Stimulated activated CD8-positive, alpha-beta memory T cell treated with anti-CD3 and anti-CD28 coated beads, Interleukin-2, amount 100 ng/mL, for 48 hours (primary cell): ENCODE measurements around the gene LCE3B.
"Not testable (repeated sequence)": the region's sequence is repeated elsewhere in the genome, so short reads cannot be mapped to it uniquely, and the experiment has no call there.

Experiments used
- DNase-seq, 2 donors: peaks; one replicate each; pipeline ENCODE4 v3.0.0-alpha.2; 2020; ENCODE audit warnings: low read depth in 2 of 2

The LCE3B gene, protein sequence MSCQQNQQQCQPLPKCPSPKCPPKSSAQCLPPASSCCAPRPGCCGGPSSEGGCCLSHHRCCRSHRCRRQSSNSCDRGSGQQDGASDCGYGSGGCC

DNA sequence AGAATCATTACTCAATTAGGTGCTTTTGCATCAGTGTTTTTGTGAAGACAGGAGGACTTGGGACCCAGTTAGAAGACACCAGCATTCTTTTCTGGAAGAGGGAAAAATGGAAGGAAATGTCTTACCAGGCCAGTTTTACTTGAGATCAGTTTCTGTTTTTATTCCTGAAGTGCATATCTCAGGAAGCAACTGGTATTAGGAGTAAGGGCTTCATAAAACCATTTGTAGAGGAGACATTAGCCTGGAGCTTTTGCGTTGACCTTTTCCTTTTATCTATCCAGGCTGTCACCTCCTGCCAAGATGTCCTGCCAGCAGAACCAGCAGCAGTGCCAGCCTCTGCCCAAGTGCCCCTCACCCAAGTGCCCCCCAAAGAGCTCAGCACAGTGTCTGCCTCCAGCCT, at the start of gene LCE3B:
Gene LCE3B (plus strand): TSS at position 301 of the 400 bp plus-strand sequence. CDS start 0 bp downstream, at position 301.
- no peak for DNase-seq

DNA sequence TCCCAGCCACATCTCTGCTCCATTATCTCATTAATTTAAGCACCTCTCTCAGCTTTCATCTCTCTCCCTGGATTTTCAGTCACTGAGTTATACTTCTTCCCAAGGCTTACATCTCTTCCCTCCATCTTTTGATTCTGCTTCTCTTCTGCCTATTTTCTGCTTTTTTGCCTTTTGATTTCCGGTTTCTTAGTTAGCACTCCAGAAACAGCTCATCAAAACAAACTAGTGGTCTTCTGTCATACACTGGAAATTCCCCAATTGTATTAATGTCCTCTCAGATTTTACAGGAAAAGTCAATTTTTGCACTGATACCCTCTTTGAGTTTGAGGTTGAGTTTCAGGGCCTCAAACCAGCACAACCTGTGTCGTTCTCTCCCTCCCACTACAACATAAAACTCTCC, 48.5 kb upstream of the LCE3B start:
- no peak for DNase-seq

DNA sequence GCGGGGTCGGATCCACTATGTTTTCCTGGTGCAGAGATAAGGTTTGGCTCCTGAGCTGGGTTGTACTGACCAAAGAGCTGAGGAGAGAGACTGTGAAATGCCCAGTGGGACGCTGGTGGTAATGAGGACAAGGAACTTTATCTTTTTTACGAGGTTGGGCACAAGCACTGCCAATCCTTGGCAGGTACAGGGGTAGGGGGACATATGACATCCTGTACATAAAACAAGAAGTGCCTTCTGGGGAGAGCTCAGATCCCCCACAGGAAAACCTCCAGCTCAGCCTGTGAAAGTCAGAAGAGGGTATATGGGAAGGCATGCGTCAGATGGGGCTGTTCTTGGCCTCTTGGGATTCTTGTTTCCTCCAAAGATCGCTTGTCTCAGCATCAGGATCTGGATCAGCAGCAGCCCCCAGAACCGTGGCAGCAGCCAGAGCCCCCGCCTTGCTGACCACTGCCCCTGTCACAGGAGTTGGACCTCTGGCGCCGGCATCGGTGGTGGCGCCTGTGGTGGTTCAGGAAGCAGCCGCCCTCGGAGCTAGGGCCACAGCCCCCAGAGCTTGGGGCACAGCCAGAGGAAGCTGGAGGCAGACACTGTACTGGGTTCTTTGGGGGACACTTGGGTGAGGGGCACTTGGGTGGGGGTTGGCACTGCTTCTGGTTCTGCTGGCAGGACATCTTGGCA, 47.9 kb upstream of the LCE3B start:
- DNase-seq: no peak

DNA sequence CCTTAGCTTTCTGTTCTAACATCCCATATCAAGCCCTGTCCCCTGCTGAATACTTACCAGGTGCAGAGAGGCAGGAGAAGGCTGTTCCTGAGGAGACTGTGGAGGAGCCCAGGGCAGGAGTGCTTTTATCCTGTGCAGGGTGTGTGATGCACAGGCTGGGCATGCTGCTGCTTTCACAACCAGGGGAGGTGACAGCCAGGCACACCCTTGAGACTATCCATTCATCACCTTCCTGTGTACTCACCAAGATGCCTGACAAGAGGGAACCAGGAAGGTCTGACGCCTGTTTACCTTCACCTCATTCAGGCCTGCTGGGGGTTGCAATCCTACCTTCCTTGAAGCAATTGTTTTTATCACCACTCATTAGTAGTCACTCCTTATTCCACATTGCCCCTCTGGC, 46.9 kb upstream of the LCE3B start, which contains the start of gene LCE3E:
Gene LCE3E (minus strand): TSS at position 100 of the 400 bp plus-strand sequence. CDS start 572 bp downstream, outside the sequence.
- DNase-seq: no peak

DNA sequence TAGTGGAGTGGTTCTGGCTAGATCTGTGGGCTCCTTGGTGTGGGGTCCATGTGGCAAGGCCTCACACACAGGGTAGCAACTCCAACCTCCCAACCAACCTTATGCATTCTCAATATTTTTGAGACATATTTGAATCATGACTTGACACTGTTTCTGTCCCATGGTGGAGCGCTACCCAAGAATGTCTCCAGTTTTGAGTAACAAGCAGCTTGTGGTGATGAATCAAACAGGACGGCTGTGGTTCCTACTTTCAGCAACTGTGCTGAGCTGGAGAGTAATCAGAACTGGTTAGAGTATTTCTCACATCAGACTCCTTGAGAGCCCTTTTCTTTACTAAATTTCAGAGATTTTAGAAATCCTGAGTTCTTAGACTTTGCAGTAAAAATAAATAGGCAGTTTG, 36.4 kb upstream of the LCE3B start:
- peak in 1 of 2 donors; percentile 6 for DNase-seq

DNA sequence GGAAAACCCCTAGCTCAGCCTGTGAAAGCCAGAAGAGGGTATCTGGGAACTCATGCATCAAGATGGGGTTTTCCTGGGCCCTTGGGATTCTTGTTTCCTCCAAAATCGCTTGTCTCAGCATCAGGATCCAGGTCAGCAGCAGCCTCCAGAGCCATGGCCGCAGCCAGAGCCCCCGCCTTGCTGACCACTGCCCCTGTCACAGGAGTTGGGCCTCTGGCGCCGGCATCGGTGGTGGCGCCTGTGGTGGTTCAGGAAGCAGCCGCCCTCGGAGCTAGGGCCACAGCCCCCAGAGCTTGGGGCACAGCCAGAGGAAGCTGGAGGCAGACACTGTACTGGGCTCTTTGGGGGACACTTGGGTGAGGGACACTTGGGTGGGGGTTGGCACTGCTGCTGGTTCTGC, 34.1 kb upstream of the LCE3B start:
- DNase-seq: not testable (repeated sequence)

DNA sequence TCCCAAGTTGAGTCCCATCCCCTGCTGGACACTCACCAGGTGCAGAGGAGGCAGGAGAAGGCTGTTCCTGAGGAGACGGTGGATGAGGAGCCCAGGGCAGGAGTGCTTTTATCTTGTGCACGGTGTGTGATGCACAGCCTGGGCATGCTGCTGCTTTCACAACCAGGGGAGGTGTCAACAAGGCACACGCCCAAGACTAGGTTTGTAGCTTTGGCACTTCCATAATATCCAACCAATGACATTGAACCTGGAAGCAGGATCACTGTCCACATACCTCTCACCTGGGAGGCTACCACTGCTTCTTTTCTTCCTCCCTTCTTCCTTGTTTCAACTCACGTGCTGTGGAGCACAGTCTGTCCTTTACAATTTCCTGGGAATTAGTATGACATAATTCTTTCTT, 33.2 kb upstream of the LCE3B start, which contains the start of gene LCE3D:
Gene LCE3D (minus strand): TSS at position 84 of the 400 bp plus-strand sequence. CDS start 580 bp downstream, outside the sequence.
- DNase-seq: no peak

DNA sequence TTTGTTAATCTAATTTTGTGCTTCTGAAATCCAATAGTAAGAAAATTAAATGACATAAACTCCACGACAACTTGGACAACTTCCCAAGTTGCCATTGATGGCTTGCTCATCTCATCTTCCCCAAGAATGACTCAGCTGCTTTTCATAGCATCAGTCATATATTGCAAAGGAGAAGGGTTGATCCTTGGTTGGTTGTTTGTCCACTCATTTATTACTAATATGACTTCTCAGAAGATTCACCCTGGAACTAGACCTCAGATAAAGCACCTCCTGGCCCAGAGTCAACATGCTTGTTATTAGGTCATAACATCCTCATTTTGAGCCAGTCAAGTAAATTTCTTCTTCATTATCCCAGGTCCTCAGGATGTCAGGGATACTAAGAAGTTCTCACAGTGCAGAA, 31.0 kb upstream of the LCE3B start:
- DNase-seq: no peak

DNA sequence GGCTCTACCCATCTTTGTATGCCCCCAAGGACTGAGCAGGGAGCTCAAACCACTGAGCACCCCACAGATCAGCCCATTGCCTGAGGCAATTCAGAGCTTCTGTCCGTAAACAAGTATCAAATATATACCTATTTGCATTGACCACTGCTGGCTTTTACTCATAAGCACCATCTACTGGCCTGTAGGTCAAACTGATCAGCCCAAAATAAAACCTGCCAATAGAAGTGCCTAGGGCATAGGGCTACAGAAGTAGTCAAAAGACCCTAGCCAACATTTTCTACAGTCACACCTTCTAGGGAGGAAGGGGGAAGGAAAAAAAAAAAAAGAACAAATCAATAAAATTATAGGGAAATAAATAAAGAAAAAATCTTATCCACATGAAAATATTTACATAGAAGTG, 28.0 kb upstream of the LCE3B start:
- DNase-seq: no peak

DNA sequence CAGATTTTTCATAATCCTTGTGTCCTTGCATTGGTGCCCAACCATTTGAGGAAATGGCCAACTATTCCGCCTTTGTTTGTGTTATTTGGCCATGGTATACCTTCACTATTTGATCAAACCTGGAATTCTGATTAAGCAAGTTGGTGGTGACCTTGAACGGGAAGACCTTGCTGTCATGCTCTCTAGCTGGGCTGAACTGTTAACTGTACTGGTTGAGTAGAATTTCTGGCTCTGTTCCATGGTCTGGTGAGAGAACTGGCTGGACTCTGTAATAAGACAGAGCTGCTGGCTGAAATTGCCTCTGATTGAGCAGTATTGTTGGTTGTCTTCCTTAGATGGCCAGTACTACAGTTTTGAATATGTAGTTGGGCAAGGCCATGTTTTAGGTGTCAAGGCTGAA, 16.6 kb upstream of the LCE3B start:
- DNase-seq: no peak

DNA sequence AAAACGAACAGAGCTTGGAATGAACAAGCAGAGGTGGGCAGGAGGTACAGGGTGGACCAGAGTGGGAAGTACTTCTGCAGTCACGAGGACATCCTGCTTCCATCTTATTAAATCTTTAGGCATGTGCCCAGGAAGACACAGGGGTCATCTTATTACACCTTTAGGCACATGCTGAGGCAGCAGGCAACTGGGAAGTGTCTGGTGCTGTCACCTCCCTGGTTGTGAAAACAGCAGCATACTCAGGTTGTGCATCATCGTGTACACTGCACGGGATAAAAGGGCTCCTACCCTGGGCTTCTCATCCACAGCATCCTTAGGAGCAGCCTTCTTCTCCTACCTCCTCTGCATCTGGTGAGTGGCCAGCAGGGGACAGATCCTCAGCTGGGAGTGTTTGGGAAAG, 13.7 kb upstream of the LCE3B start, which contains the start of gene LCE3C:
Gene LCE3C (plus strand): TSS at position 301 of the 400 bp plus-strand sequence. CDS start 498 bp downstream, outside the sequence.
- no peak for DNase-seq

DNA sequence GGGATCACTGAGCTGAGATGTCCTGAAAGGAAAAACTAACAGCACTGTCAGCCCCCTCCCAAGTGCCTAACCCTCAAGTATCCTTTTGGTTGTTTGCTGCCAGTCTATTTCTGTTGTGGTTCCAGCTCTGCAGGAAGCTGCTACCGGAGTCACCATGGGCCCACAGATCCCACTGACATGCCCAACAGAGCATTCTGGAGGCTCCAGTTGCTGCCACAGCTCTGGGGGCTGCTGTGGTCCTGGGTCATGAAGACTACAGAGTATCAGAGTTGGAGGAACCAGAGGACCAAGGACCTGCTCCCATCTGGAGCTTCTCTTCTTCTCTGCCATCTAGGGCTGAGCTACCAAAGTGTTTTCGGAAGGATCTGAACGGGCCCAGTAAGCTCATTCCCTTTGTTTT, 8.4 kb downstream of the LCE3B start:
- DNase-seq: no peak

DNA sequence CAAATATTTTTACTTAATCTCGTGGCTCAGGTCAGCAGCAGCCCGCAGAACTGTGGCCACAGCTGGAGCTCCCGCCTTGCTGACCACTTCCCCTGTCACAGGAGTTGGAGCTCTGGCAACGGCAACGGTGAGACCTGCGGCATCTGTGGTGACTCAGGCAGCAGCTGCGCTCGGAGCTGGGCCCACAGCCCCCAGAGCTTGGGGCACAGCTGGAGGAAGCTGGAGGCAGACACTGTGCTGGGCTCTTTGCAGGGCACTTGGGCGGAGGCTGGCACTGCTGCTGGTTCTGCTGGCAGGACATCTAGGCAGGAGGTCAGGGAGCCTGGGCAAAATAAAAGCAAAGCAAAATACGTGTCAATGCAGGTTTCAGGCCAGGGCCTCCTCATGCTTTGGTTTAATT, 9.2 kb downstream of the LCE3B start, which contains the start of gene LCE3A:
Gene LCE3A (minus strand): TSS at position 301 of the 400 bp plus-strand sequence. CDS start 0 bp downstream, at position 301.
- no peak for DNase-seq

DNA sequence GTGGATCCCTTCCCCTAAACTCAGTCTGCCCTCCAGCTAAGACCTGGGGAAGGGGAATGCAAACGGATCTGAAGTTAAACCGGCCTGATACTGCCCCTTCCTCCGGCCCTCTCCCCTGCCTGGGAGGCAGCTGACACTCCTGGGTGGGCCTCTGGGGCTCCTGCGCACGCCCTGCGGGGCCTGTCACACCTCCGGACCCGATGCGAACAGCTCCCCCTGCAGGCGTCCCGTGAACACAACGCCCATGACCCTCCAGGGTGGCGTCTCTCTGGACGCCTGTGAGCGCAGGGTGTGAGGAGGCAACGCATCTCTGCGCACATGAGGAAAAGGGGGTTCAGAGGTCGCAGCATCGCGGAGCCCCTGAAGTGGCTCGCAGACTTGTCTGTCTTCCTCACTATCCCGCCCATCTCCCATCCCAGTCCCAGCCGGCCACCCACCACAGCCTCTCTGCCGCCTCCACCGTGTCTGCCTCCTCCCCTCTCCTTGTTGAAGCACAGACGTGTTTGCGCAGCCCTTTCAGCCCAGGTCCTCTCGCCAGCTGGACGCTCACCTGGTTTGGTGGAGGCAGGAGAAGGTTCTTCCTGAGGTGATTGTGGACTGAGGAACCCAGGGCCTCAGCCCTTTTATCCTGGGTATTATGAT, 9.7 kb downstream of the LCE3B start:
- peak; percentile 5 to 32 for DNase-seq

DNA sequence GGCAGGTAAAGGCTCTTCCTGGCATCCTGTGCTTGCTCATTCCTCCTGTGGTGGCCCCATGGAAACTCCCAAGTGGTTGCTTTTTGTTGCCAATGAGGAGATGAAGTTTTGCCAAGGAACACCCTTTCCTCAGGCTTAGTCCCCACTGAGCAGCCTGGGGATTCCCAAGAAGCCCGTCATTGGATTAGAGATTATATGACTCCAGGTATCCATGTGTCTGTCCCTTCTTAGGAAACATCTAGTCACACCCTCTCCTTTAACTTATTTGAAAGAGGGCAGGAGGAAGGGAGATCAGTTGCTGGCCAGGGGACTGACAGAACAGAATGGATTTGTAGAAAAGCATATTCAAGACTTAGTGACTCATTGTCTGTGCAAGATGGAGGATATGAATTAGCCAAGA, 13.1 kb downstream of the LCE3B start:
- DNase-seq: no peak

DNA sequence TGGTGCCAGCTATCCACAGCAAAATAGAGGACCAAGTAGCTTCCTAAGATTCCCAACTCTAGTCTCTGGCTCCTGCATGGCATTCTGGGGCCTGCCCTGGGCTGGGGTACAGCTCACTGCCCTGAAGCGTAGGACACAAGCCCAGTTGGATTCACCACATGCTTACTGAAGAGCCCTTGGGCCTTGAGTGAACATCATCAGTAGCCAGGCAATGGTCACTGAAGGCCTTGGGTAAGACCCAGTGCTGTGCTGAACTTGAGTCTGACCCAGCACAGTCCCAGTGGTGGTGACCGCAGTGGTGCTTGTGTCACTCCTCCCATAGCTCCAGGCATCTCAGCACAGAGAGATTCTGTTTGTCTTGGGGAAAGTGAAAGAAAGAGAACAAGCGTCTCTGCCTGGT, 17.0 kb downstream of the LCE3B start:
- DNase-seq: no peak

DNA sequence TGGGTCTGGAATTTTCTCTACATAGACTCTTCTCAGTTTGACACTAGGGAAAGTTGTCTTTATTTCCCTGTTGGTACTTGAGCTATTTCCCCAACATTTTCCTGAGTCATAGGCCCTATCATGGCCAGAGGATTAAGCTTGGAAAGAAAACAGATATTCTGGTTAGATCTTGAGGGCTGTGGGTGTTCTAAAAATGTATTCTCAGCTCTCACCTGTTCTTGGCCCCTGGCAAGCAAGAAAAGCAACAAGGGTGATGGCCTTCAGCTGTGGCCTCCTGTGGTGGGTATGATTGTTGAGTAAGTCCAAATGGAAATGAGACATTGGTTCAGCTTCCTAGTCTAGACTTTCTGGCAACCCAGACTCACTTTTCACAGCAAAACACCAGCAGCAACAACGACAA, 26.7 kb downstream of the LCE3B start:
- DNase-seq: no peak

DNA sequence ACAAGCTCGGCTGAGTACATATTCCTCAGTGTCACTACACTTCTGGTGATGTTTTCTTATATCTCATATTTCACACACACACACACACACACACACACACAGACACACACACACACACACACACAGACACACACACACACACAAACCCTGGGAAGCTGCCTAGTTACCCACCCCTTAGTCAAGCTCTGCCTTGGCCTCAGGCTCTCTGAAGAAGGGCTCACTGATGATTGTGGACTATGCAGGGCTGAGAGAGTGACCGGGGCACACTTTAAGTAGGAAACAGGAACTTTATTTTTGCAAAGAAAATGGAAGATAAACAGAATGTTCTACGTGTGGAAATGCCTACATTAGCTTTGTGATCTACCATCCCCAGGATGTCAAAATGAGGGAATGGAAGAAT, 30.3 kb downstream of the LCE3B start:
- DNase-seq: no peak

DNA sequence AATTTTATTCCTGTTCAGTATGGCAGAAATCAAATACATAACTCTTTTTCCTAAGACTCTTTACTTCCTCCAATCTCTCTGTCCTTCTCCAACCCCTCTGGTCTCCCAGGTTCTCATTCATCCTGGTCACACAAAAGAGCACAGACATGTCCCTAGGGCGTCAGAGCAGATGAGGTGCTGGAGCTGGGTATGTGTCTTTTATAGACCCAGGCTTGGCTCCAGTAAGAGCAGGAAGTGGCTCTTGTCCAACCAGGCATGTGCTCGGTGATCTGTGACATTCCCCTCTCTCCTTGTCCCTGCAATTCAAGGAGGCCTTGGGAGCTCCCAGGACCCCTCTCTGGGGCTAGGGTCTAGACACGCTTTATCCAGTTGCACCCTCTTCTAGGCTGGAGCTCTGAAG, 31.5 kb downstream of the LCE3B start:
- DNase-seq: no peak

DNA sequence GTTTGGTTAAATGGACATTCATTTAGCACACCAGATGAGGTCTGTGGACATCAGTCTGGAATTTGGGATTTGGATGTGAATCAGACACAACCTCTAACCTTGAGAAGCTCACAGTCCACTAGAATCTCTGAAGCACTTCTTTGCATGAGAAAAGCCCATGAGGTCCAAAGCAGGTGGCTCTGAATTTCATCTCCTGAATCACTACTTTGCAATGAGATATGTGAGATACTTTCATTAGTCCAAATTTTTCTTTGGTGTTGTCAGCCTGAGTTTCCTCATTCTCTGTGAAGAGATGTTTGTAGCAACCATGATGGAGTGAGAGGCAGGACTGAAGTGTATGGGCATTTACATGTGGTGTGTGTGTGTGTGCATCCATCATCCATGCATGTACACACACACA, 33.0 kb downstream of the LCE3B start:
- DNase-seq: no peak

DNA sequence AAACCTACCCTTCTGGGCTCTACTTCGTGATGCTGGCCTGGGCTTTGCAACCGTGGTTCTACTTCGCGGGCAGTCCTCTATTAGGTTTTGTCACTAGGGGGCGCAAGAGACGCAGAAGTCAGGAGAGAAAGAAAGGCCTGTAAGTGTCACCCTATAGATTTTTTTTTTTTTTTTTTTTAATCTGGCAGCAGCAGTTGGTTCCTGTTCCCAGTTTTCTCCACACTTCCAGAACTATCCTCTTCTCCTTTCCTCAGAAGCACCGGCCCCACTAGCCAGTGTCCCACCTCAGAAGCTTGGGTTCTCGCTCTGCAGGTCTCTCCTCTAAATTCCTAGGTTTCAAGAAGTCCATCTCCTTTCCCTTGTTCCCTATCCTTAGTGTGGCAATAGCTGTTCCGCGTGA, 40.5 kb downstream of the LCE3B start:
- peak; percentile 26 to 42 for DNase-seq

DNA sequence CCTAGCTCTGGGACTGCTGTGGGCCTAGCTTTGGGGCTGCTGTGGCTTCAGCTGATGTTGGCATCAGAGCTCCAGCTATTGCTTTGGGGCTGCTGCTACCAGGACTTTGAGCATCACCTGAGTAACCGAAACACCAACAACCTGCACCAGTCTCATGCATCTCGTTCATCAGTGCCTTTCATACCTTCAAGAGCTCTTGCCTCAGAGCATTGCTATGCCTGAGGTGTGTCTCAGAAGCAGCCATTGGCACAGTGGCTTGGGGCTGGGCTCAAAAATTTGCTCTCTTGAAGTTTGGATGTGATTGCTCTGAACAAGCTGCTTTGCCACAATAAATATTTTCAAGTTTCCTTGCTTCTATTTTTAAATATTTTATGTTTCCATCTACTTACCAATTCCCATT, 42.8 kb downstream of the LCE3B start:
- no peak for DNase-seq

DNA sequence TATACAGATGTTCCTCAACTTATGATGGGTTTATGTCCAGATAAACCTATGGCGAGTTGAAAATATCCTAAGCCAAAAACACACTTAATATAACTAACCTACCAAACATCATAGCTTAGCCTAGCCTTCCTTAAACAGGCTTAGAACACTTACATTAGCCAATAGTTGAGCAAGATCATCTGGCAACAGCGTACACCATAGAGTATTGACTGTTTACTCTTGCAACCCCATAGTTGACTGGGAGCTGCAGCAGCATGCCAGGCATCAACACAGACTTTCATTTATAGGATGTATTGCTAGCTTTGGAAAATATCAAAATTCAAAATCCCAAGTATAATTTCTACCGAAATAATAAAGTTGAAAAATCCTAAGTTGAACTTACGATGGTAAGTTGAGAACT, 44.1 kb downstream of the LCE3B start:
- DNase-seq: no peak
